Activated T-helper 1 cell treated with Interleukin-2 at 50 U/mL for 16 hours (primary cell): ENCODE results near the gene USP33.
"Not testable (repeated sequence)": the region's sequence is repeated elsewhere in the genome, so short reads cannot be mapped to it uniquely, and the experiment has no call there.

Experiments
- DNase-seq: peaks from one replicate; pipeline ENCODE4 v3.0.0-alpha.2; 2020; ENCODE audit warnings: low read depth

USP33 gene

GRCh38 chr1:77739235-77739634 lies 20.4 kb downstream of the USP33 start:
- DNase-seq = no peak

GRCh38 chr1:77732090-77732489 lies 27.6 kb downstream of the USP33 start:
- DNase-seq = no peak

GRCh38 chr1:77725706-77726105 lies 33.9 kb downstream of the USP33 start:
- DNase-seq = no peak

- no peak for DNase-seq
These were observed 41.5 kb downstream of the USP33 start for GRCh38 chr1:77718181-77718580.

- no peak for DNase-seq
These were observed 43.6 kb downstream of the USP33 start for GRCh38 chr1:77716065-77716464.

GRCh38 chr1:77709727-77710126 lies 49.9 kb downstream of the USP33 start:
- DNase-seq = no peak

- no peak for DNase-seq
These were observed 53.3 kb downstream of the USP33 start for GRCh38 chr1:77706321-77706720.

- no peak for DNase-seq
These were observed 54.9 kb downstream of the USP33 start for GRCh38 chr1:77704736-77705135.

- not testable (repeated sequence) for DNase-seq
These were observed 60.0 kb downstream of the USP33 start for GRCh38 chr1:77699673-77700072.

- no peak for DNase-seq
These were observed 62.2 kb downstream of the USP33 start for GRCh38 chr1:77697441-77697840.

- DNase-seq = no peak
These were observed 70.7 kb downstream of the USP33 start for GRCh38 chr1:77688939-77689338.

- no peak for DNase-seq
These were observed 72.1 kb downstream of the USP33 start for GRCh38 chr1:77687519-77687906.

- no peak for DNase-seq
These were observed 72.7 kb downstream of the USP33 start for GRCh38 chr1:77686796-77687518.

- peak; percentile 90 for DNase-seq
These were observed 76.2 kb downstream of the USP33 start for GRCh38 chr1:77683160-77684148.

- peak; percentile 81 for DNase-seq
These were observed 77.0 kb downstream of the USP33 start, which contains the start of gene ZZZ3 for GRCh38 chr1:77682460-77683159. Gene ZZZ3 (minus strand): TSS chr1:77682658. CDS start chr1:77633354, 49,304 bp downstream.

- no peak for DNase-seq
These were observed 79.5 kb downstream of the USP33 start for GRCh38 chr1:77680173-77680572.

- DNase-seq = no peak
These were observed 80.7 kb downstream of the USP33 start for GRCh38 chr1:77678660-77679610.

GRCh38 chr1:77674807-77675206 lies 84.8 kb downstream of the USP33 start:
- DNase-seq = not testable (repeated sequence)

- DNase-seq = no peak
These were observed 85.8 kb downstream of the USP33 start for GRCh38 chr1:77673716-77674355.

GRCh38 chr1:77673030-77673429 lies 86.6 kb downstream of the USP33 start:
- DNase-seq = no peak

GRCh38 chr1:77672374-77672773 lies 87.3 kb downstream of the USP33 start:
- DNase-seq = no peak
